MCF 10A (cell line): ENCODE measurements around the gene RDH11. TPM values are rescaled to one million over a fixed set of nuclear protein-coding genes. Genes with fewer than 3 reads are reported as not detected.

Source experiments
- BruUV-seq: library from RNA; stranded (reverse); fragments of 400-500 nt; replicated peaks from 2 replicates; lab custom pipeline; 2021; lab: Mats Ljungman, UMichigan
- CTCF ChIA-PET: fragments of 300-600 bp; sonication (Branson Sonifier 250); formaldehyde crosslinking; extraction: SDS; loops from one replicate; lab custom pipeline; 2021; ENCODE audit warnings: antibody characterized with exemption, inconsistent platforms; lab: Yijun Ruan, JAX
- POLR2A ChIA-PET: fragments of 300-600, 350-650 bp; sonication (Branson Sonifier 250); formaldehyde crosslinking; extraction: SDS; loops from one replicate; lab custom pipeline; 2020; ENCODE audit warnings: antibody characterized with exemption, inconsistent platforms; lab: Yijun Ruan, JAX
- DNase-seq: peaks from one replicate; pipeline ENCODE4 v3.0.0-alpha.2; 2018; ENCODE audit not compliant: unreplicated experiment
- H3K27ac Mint-ChIP-seq: one replicate; pipeline ENCODE4 v1.8.0; 2022; ENCODE audit warnings: mild to moderate bottlenecking, low read depth, mixed read lengths; ENCODE audit not compliant: unreplicated experiment
- H3K27me3 Mint-ChIP-seq: one replicate; pipeline ENCODE4 v1.8.0; 2022; ENCODE audit warnings: mixed read lengths; ENCODE audit not compliant: insufficient read depth, unreplicated experiment
- H3K36me3 Mint-ChIP-seq: one replicate; pipeline ENCODE4 v1.8.0; 2022; ENCODE audit warnings: mild to moderate bottlenecking, moderate library complexity, mixed read lengths; ENCODE audit not compliant: insufficient read depth, unreplicated experiment
- H3K4me1 Mint-ChIP-seq: one replicate; pipeline ENCODE4 v1.8.0; 2022; ENCODE audit warnings: mixed read lengths; ENCODE audit not compliant: insufficient read depth, unreplicated experiment
- H3K4me3 Mint-ChIP-seq: one replicate; pipeline ENCODE4 v1.8.0; 2022; ENCODE audit warnings: mild to moderate bottlenecking, moderate library complexity, mixed read lengths; ENCODE audit not compliant: unreplicated experiment
- H3K9me3 Mint-ChIP-seq: one replicate; pipeline ENCODE4 v1.8.0; 2022; ENCODE audit warnings: mixed read lengths; ENCODE audit not compliant: unreplicated experiment
- CTCF ChIP-seq: fragments of 200-600 bp; IDR thresholded peaks from one replicate; pipeline ENCODE4 v1.8.0; 2022; ENCODE audit warnings: antibody characterized with exemption, mild to moderate bottlenecking; ENCODE audit not compliant: unreplicated experiment
- intact Hi-C: fragments of 100-400 bp; cut with micrococcal nuclease; formaldehyde crosslinking; loops from 2 replicates; pipeline ENCODE4 v1.14.1; 2022
- total RNA-seq: library from RNA; stranded (reverse); gene quantifications from 2 replicates; pipeline ENCODE4 v1.2.3, GENCODE V29; 2022

RDH11 gene
- total RNA-seq, 1 experiment from 2014 or later: 40.9 TPM

- no peak for TF ChIP-seq CTCF
- H3K36me3 Mint-ChIP-seq: peaks cover 31% of the 10 kb centered on the region
- no TSS peak for BruUV-seq
- intact Hi-C loops: no loop called here
- ChIA-PET POLR2A (interaction anchor here (0.6 to 1.5 kb wide), 10 partner anchors 8 to 61 kb away, joined by 3 to 7 read pairs (median 3); partner anchors contain the start of genes ARG2, PIGH and RDH11), CTCF (interaction anchor here (0.6 to 1.9 kb wide), 6 partner anchors 9 to 59 kb away, joined by 3 to 14 read pairs (median 6); no protein-coding TSS in a partner anchor)
- H3K27me3 Mint-ChIP-seq: no peaks in the 10 kb centered on the region
- H3K9me3 Mint-ChIP-seq: no peaks in the 10 kb centered on the region
- no peak for DNase-seq
- no peak overlapping the region for H3K27ac Mint-ChIP-seq
- H3K4me1 Mint-ChIP-seq: peaks cover 5% of the 10 kb centered on the region
- H3K4me3 Mint-ChIP-seq: no peak overlapping the region
Measured at GRCh38 chr14:67643713-67644112, 51.9 kb downstream of the RDH11 start.

GRCh38 chr14:67641902-67642749, 53.4 kb downstream of the RDH11 start:
- ChIA-PET CTCF (interaction anchor here (1.2 kb wide), 1 partner anchor 23 kb away, joined by 3 read pairs; no protein-coding TSS in a partner anchor), POLR2A (interaction anchor here (1.0 to 1.7 kb wide), 3 partner anchors 14 to 109 kb away, joined by 3 to 4 read pairs (median 3); partner anchors contain the start of gene PLEKHH1)
- Mint-ChIP-seq H3K27ac (no peak overlapping the region), H3K4me1 (peaks cover 5% of the 10 kb centered on the region), H3K36me3 (peaks cover 20% of the 10 kb centered on the region), H3K4me3 (no peak overlapping the region), H3K27me3 (no peaks in the 10 kb centered on the region), H3K9me3 (no peaks in the 10 kb centered on the region)
- DNase-seq: no peak
- intact Hi-C loops: no loop called here
- TF ChIP-seq CTCF: no peak
- no TSS peak for BruUV-seq

- BruUV-seq: no TSS peak
- peaks cover 13% of the 10 kb centered on the region for H3K36me3 Mint-ChIP-seq
- H3K4me1 Mint-ChIP-seq: peaks cover 8% of the 10 kb centered on the region
- no peak for TF ChIP-seq CTCF
- intact Hi-C loops: no loop called here
- CTCF ChIA-PET: interaction anchor here (1.2 kb wide), 1 partner anchor 23 kb away, joined by 3 read pairs; no protein-coding TSS in a partner anchor
- POLR2A ChIA-PET: interaction anchor here (1.6 to 1.7 kb wide), 2 partner anchors 14 to 108 kb away, joined by 3 to 4 read pairs; partner anchors contain the start of gene PLEKHH1
- no peak for DNase-seq
- H3K9me3 Mint-ChIP-seq: no peaks in the 10 kb centered on the region
- no peak overlapping the region for H3K27ac Mint-ChIP-seq
- no peaks in the 10 kb centered on the region for H3K27me3 Mint-ChIP-seq
- no peak overlapping the region for H3K4me3 Mint-ChIP-seq
Measured at GRCh38 chr14:67641480-67641879, 54.1 kb downstream of the RDH11 start.

- CTCF ChIA-PET: no interaction called here
Measured at GRCh38 chr14:67638642-67639041, 56.9 kb downstream of the RDH11 start.

More at GRCh38 chr14:67638642-67639041, 56.9 kb downstream of the RDH11 start:
- H3K27ac Mint-ChIP-seq: no peak overlapping the region
- POLR2A ChIA-PET: interaction anchor here (0.7 kb wide), 1 partner anchor 19 kb away, joined by 3 read pairs; no protein-coding TSS in a partner anchor
- intact Hi-C loops: no loop called here
- no TSS peak for BruUV-seq
- TF ChIP-seq CTCF: no peak
- peaks cover 6% of the 10 kb centered on the region for H3K36me3 Mint-ChIP-seq
- H3K27me3 Mint-ChIP-seq: no peaks in the 10 kb centered on the region
- no peaks in the 10 kb centered on the region for H3K9me3 Mint-ChIP-seq
- no peak for DNase-seq
- no peak overlapping the region for H3K4me3 Mint-ChIP-seq
- H3K4me1 Mint-ChIP-seq: peaks cover 13% of the 10 kb centered on the region
